Activated effector memory CD4-positive, alpha-beta T cell treated with Interleukin-2 at 50 U/mL for 16 hours (primary cell): Measurements from ENCODE around the gene MUC5AC.
"Not testable (repeated sequence)": the region's sequence is repeated elsewhere in the genome, so short reads cannot be mapped to it uniquely, and the experiment has no call there.

ENCODE experiments used
- DNase-seq: peaks from one replicate; pipeline ENCODE4 v3.0.0-alpha.2; 2020

The MUC5AC gene

DNA sequence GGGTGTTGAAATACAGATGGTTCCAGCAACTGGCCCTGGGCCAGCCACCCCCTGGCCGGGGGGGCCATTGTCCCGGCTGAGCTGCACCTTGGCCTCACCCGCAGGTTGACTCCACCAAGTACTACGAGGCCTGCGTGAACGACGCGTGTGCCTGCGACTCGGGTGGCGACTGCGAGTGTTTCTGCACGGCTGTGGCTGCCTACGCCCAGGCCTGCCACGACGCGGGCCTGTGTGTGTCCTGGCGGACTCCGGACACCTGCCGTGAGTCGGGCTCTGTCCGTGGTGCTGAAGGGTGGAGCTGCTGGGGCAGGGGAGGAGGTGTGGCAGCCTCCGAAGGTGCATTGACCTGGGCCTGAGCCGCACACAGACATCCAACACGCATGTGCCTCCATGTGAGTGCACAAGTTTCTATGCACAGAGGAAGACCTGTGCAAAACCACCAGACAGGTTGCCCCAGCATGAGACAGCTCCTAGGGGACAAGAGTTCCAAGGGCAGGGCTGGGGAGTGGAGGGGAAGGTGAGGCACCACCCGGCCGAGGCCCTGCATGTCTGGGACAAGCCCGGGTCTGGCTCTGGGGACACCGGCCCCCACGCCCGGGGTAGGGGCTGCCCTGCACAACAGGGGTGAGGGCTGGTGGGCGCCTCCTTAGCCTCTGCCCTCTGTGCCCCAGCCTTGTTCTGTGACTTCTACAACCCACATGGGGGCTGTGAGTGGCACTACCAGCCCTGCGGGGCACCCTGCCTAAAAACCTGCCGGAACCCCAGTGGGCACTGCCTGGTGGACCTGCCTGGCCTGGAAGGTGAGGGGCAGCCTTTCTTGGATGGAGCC is 81.2 kb downstream of the MUC5AC start:
- DNase-seq = no peak

- no peak for DNase-seq
Observed at GRCh38 chr11:1239596-1240205, 81.9 kb downstream of the MUC5AC start.

- DNase-seq = no peak
Observed at GRCh38 chr11:1240771-1241170, 83.0 kb downstream of the MUC5AC start.

GRCh38 chr11:1241706-1242105 is 84.0 kb downstream of the MUC5AC start:
- DNase-seq = no peak

- DNase-seq = no peak
Observed at GRCh38 chr11:1242289-1242688, 84.5 kb downstream of the MUC5AC start.

- DNase-seq = not testable (repeated sequence)
Observed at GRCh38 chr11:1242751-1243150, 85.0 kb downstream of the MUC5AC start.

GRCh38 chr11:1243521-1243920 is 85.8 kb downstream of the MUC5AC start:
- DNase-seq = not testable (repeated sequence)

DNA sequence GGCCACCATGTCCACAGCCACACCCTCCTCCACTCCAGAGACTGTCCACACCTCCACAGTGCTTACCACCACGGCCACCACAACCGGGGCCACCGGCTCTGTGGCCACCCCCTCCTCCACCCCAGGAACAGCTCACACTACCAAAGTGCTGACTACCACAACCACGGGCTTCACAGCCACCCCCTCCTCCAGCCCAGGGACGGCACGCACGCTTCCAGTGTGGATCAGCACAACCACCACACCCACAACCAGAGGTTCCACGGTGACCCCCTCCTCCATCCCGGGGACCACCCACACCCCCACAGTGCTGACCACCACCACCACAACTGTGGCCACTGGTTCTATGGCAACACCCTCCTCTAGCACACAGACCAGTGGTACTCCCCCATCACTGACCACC is 86.8 kb downstream of the MUC5AC start:
- not testable (repeated sequence) for DNase-seq

- DNase-seq = not testable (repeated sequence)
Observed at GRCh38 chr11:1245717-1246116, 88.0 kb downstream of the MUC5AC start.

GRCh38 chr11:1246301-1246700 is 88.5 kb downstream of the MUC5AC start:
- not testable (repeated sequence) for DNase-seq

GRCh38 chr11:1247026-1247425 is 89.3 kb downstream of the MUC5AC start:
- not testable (repeated sequence) for DNase-seq

- not testable (repeated sequence) for DNase-seq
Observed at GRCh38 chr11:1248951-1249350, 91.2 kb downstream of the MUC5AC start.

- DNase-seq = not testable (repeated sequence)
Observed at GRCh38 chr11:1250411-1250810, 92.7 kb downstream of the MUC5AC start.
